CD4-positive, alpha-beta T cell (primary cell): ENCODE measurements around the gene ALDOA. TPM values are rescaled to one million over a fixed set of nuclear protein-coding genes. Genes with fewer than 3 reads are reported as not detected.

Experiments used
- ATAC-seq: fragments of 200-7000 bp; cut with Tn5 transposase; one replicate; pipeline ENCODE4 v1.10.0; 2022; ENCODE audit warnings: mild to moderate bottlenecking; ENCODE audit not compliant: poor library complexity
- CTCF ChIA-PET: fragments of 350-600 bp; sonication (Branson Sonifier 250); formaldehyde crosslinking; loops from one replicate; lab custom pipeline; 2021; ENCODE audit warnings: antibody characterized with exemption, inconsistent platforms; lab: Charles Lee
- POLR2A ChIA-PET: fragments of 350-600 bp; sonication (Branson Sonifier 250); formaldehyde crosslinking; loops from one replicate; lab custom pipeline; 2021; ENCODE audit warnings: antibody characterized with exemption, inconsistent platforms; lab: Charles Lee
- DNase-seq, 14 experiments: peaks; one replicate each; pipeline ENCODE4 v3.0.0-alpha.2; 2013 to 2020; ENCODE audit warnings: mixed read lengths in 2 of 14
- H3K27ac ChIP-seq, 2 donors: one replicate each; pipeline versions ENCODE4 v1.5.1 to v1.7.0; 2013; ENCODE audit warnings: low read length in 2 of 2, low read depth in 1 of 2, mild to moderate bottlenecking in 1 of 2
- H3K27me3 ChIP-seq, 2 experiments: 1 replicate in 1 of 2; 2 replicates in 1 of 2; pipeline versions ENCODE4 v1.6.1 to v1.7.0; 2013; ENCODE audit warnings: low read length in 2 of 2, control low read depth in 1 of 2, mild to moderate bottlenecking in 1 of 2, moderate library complexity in 1 of 2; ENCODE audit not compliant: insufficient read depth in 2 of 2, control insufficient read depth in 1 of 2
- H3K36me3 ChIP-seq: one replicate; pipeline ENCODE4 v1.6.1; 2013; ENCODE audit warnings: low read length, control low read depth; ENCODE audit not compliant: insufficient read depth
- H3K4me1 ChIP-seq: one replicate; pipeline ENCODE4 v1.6.1; 2013; ENCODE audit warnings: low read length, control low read depth; ENCODE audit not compliant: insufficient read depth
- H3K4me3 ChIP-seq: one replicate; pipeline ENCODE4 v1.5.1; 2013; ENCODE audit warnings: mild to moderate bottlenecking, low read length, moderate library complexity
- H3K9me3 ChIP-seq, 2 experiments: 1 replicate in 1 of 2; 2 replicates in 1 of 2; pipeline versions ENCODE4 v1.6.1 to v1.7.0; 2013; ENCODE audit warnings: low read length in 2 of 2, mild to moderate bottlenecking in 2 of 2, control low read depth in 1 of 2, moderate library complexity in 1 of 2; ENCODE audit not compliant: control insufficient read depth in 1 of 2, insufficient read depth in 1 of 2
- H3K27ac Mint-ChIP-seq: one replicate; pipeline ENCODE4 v1.8.0; 2020; ENCODE audit warnings: mixed read lengths
- H3K27me3 Mint-ChIP-seq: one replicate; pipeline ENCODE4 v1.8.0; 2021; ENCODE audit warnings: mixed read lengths
- H3K36me3 Mint-ChIP-seq: one replicate; pipeline ENCODE4 v1.8.0; 2021; ENCODE audit warnings: low read depth, mixed read lengths
- H3K4me1 Mint-ChIP-seq: one replicate; pipeline ENCODE4 v1.8.0; 2021; ENCODE audit warnings: low read depth, mixed read lengths
- H3K4me3 Mint-ChIP-seq: one replicate; pipeline ENCODE4 v1.8.0; 2020; ENCODE audit warnings: mild to moderate bottlenecking, mixed read lengths
- H3K9me3 Mint-ChIP-seq: one replicate; pipeline ENCODE4 v1.8.0; 2020; ENCODE audit warnings: mixed read lengths
- CTCF ChIP-seq: fragments of 200-600 bp; IDR thresholded peaks from one replicate; pipeline ENCODE4 v1.8.0; 2022; ENCODE audit warnings: antibody characterized with exemption, mild to moderate bottlenecking
- intact Hi-C, 2 experiments: fragments of 100-400 bp; cut with DNase I in 1 of 2; cut with micrococcal nuclease in 1 of 2; formaldehyde crosslinking; loops; one replicate each; pipeline versions ENCODE4 v1.15.1 to v1.9.0; 2023 to 2025; cut with DNase I, micrococcal nuclease
- total RNA-seq, 174 experiments: library from RNA in 2 of 174; stranded (reverse) in 2 of 174; gene quantifications; one replicate each; pipeline ENCODE4 v1.2.3 and lab custom pipeline; 2021 to 2026

ALDOA gene
- total RNA-seq, 2 experiments from 2014 or later, result 390 to 396 TPM

- Mint-ChIP-seq H3K27ac (no peak overlapping the region), H3K36me3 (no peaks in the 10 kb centered on the region), H3K4me1 (peaks cover 17% of the 10 kb centered on the region), H3K4me3 (no peak overlapping the region), H3K9me3 (no peaks in the 10 kb centered on the region), H3K27me3 (no peaks in the 10 kb centered on the region)
- no peak for TF ChIP-seq CTCF
- intact Hi-C loops, result loop anchor here in 1 of 2 experiments (5.0 to 10.0 kb wide), 2 partner anchors 53 to 585 kb away; partner anchors contain the start of genes HIRIP3 and INO80E
- DNase-seq (no peak), ATAC-seq (no peak)
- Histone ChIP-seq H3K4me1 (peaks cover 16% of the 10 kb centered on the region), H3K4me3 (no peak overlapping the region), H3K27ac (no peak overlapping the region), H3K9me3 (no peaks in the 10 kb centered on the region), H3K36me3 (no peaks in the 10 kb centered on the region), H3K27me3 (no peaks in the 10 kb centered on the region)
- CTCF ChIA-PET, result no interaction called here
- POLR2A ChIA-PET, result no interaction called here
Observed at GRCh38 chr16:30049871-30050270, 15.7 kb upstream of the ALDOA start.

DNA sequence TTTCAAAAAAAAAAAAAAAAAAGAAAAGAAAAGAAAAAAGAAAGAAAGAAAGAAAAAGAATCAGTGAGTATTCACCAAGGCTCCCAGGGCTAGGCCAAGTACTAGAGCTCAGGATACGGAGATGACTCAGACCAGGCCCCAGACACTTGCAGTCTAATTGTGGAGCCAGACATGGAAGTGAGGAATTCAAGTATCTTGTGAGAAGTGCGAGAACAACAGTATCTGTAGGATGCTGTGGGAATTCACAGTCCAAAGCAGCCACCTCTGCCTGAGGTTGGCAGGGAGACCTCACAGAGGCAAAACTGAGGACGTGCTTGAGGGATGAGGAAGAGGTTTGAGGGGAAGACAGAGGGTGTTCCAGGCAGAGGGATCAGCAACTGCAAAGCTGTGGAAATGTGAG, 14.0 kb upstream of the ALDOA start:
- ATAC-seq (no peak), DNase-seq (no peak)
- ChIA-PET CTCF (interaction anchor here (0.7 kb wide), 1 partner anchor 31 kb away, joined by 3 read pairs; no protein-coding TSS in a partner anchor), POLR2A (no interaction called here)
- H3K27ac ChIP-seq, result no peak overlapping the region
- Mint-ChIP-seq H3K9me3 (no peaks in the 10 kb centered on the region), H3K27me3 (no peaks in the 10 kb centered on the region), H3K4me3 (peak overlapping the region; percentile 84), H3K27ac (peak overlapping the region; percentile 62), H3K4me1 (peaks cover 22% of the 10 kb centered on the region), H3K36me3 (no peaks in the 10 kb centered on the region)
- intact Hi-C loops, result loop anchor here in 1 of 2 experiments (5.0 kb wide), 1 partner anchor 54 kb away; the partner anchor contains the start of genes HIRIP3 and INO80E
- H3K4me3 ChIP-seq, result no peak overlapping the region
- H3K9me3 ChIP-seq, result no peaks in the 10 kb centered on the region
- H3K4me1 ChIP-seq, result peaks cover 24% of the 10 kb centered on the region
- no peaks in the 10 kb centered on the region for H3K36me3 ChIP-seq
- H3K27me3 ChIP-seq, result no peaks in the 10 kb centered on the region
- no peak for TF ChIP-seq CTCF

DNA sequence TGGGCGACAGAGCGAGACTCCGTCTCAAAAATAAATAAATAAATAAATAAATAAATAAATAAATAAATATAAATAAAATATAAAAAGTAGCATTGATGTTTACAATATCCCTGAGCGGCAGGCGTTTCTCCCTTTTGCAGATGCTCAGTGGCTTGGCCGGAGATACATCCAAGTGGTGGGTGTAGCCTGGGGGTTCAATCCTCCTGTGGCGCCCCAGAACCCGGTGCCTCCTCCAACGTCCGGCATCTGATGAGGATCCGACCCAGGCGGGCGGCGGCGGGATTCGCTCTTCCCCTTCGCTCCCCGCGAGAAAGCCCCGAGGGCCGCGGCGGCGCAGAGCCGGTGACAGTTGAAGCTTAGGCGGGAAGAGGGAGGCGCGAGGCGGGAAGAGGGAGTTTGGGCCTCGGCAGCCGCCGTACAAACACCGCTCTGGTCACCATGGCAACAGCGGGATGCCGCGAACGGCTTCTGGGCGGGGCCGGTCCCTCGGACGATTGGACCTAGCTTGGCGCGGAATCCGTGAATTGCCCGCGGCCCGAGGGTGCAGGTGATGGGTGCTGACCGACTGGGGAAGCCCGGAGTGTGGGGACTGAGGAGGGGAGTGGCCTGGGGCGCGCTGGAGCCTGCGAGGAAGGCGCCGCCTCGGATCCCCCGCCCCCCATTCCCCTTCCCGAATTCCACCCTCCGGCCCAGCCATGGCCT, 12.7 kb upstream of the ALDOA start:
- Mint-ChIP-seq H3K27ac (peak overlapping the region; percentile 64), H3K36me3 (no peaks in the 10 kb centered on the region), H3K9me3 (no peaks in the 10 kb centered on the region), H3K4me3 (peak overlapping the region; percentile 88), H3K27me3 (no peaks in the 10 kb centered on the region), H3K4me1 (peaks cover 22% of the 10 kb centered on the region)
- ATAC-seq (peak; percentile 70), DNase-seq (peak; percentile 78 to 93 (median 86))
- Histone ChIP-seq H3K27me3 (no peaks in the 10 kb centered on the region), H3K9me3 (no peaks in the 10 kb centered on the region), H3K27ac (no peak overlapping the region), H3K36me3 (no peaks in the 10 kb centered on the region), H3K4me3 (peak overlapping the region; percentile 86), H3K4me1 (peaks cover 24% of the 10 kb centered on the region)
- POLR2A ChIA-PET, result interaction anchor here (0.7 to 1.7 kb wide), 8 partner anchors 9 to 342 kb away, joined by 3 to 18 read pairs (median 4); partner anchors contain the start of genes ALDOA, CORO1A, TBX6 and ZNF48
- intact Hi-C loops, result loop anchor here in 1 of 2 experiments (5.0 kb wide), 1 partner anchor 56 kb away; the partner anchor contains the start of genes HIRIP3 and INO80E
- CTCF ChIA-PET, result interaction anchor here (1.2 to 1.5 kb wide), 2 partner anchors 11 to 39 kb away, joined by 3 to 4 read pairs; partner anchors contain the start of gene TBX6
- TF ChIP-seq CTCF, result no peak
